Brain microvascular endothelial cell (primary cell): ENCODE data around the gene SLC44A5.
"Not testable (repeated sequence)": the region's sequence is repeated elsewhere in the genome, so short reads cannot be mapped to it uniquely, and the experiment has no call there.

Experiments
- DNase-seq: peaks from one replicate; pipeline ENCODE4 v3.0.0-alpha.2; 2020
- H3K27ac ChIP-seq: fragments of 250-450 bp; sonication (Bioruptor Pico); 2 replicates; pipeline ENCODE4 v1.5.1; 2020; ENCODE audit warnings: mild to moderate bottlenecking, moderate library complexity
- H3K27me3 ChIP-seq: fragments of 250-450 bp; sonication (Bioruptor Pico); replicated peaks from 2 replicates; pipeline ENCODE4 v1.5.1; 2020; ENCODE audit warnings: mild to moderate bottlenecking
- H3K36me3 ChIP-seq: fragments of 250-450 bp; sonication (Bioruptor Pico); replicated peaks from 2 replicates; pipeline ENCODE4 v1.5.1; 2020; ENCODE audit warnings: mild to moderate bottlenecking
- H3K4me3 ChIP-seq: 2 replicates; pipeline ENCODE4 v1.5.1; 2011; ENCODE audit warnings: low read depth, mild to moderate bottlenecking, control low read depth, low read length, moderate library complexity
- in situ Hi-C: cut with HindIII; loops from 2 replicates; pipeline ENCODE4 v1.10.0; 2017; ENCODE audit warnings: low sequenced_read_pairs, low pct_ligation_motif_present
- TF ChIP-seq, protein P1 (sequence below): IDR thresholded peaks from 2 replicates; pipeline ENCODE4 v1.5.1; 2011; ENCODE audit warnings: low read depth, mild to moderate bottlenecking, moderate library complexity, low read length, control low read depth, inconsistent platforms; ENCODE audit errors: missing control alignments

Gene SLC44A5

GRCh38 chr1:75396745-75397144, 214.2 kb downstream of the SLC44A5 start:
- in situ Hi-C loops: no loop called here
- H3K27ac ChIP-seq: no peak overlapping the region
- no peak overlapping the region for H3K4me3 ChIP-seq
- TF ChIP-seq, protein P1, sequence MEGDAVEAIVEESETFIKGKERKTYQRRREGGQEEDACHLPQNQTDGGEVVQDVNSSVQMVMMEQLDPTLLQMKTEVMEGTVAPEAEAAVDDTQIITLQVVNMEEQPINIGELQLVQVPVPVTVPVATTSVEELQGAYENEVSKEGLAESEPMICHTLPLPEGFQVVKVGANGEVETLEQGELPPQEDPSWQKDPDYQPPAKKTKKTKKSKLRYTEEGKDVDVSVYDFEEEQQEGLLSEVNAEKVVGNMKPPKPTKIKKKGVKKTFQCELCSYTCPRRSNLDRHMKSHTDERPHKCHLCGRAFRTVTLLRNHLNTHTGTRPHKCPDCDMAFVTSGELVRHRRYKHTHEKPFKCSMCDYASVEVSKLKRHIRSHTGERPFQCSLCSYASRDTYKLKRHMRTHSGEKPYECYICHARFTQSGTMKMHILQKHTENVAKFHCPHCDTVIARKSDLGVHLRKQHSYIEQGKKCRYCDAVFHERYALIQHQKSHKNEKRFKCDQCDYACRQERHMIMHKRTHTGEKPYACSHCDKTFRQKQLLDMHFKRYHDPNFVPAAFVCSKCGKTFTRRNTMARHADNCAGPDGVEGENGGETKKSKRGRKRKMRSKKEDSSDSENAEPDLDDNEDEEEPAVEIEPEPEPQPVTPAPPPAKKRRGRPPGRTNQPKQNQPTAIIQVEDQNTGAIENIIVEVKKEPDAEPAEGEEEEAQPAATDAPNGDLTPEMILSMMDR: no peak
- no peaks in the 10 kb centered on the region for H3K36me3 ChIP-seq
- no peaks in the 10 kb centered on the region for H3K27me3 ChIP-seq
- DNase-seq: no peak

DNA sequence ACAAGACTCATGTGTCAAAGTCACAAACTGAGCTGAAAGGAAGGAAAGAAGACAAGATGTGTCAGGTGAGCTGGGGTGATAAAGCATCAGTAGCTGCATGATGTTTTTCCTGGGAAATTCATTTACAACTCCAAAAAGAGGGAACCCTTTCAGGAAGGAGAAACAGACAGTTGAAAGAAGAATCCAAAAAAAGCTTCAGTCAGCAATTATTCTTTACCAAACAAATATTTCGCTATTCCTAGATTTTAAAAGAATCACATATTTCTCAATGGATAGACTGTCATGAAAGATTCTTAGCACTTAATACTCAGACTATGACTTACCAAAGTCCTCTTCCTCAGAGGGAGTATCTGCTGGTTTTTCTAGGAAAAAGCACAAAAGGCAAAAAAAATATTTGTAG, 214.7 kb downstream of the SLC44A5 start:
- no peak for DNase-seq
- Histone ChIP-seq H3K27ac (no peak overlapping the region), H3K4me3 (no peak overlapping the region), H3K36me3 (no peaks in the 10 kb centered on the region), H3K27me3 (no peaks in the 10 kb centered on the region)
- TF ChIP-seq, protein P1: no peak
- in situ Hi-C loops: no loop called here

DNA sequence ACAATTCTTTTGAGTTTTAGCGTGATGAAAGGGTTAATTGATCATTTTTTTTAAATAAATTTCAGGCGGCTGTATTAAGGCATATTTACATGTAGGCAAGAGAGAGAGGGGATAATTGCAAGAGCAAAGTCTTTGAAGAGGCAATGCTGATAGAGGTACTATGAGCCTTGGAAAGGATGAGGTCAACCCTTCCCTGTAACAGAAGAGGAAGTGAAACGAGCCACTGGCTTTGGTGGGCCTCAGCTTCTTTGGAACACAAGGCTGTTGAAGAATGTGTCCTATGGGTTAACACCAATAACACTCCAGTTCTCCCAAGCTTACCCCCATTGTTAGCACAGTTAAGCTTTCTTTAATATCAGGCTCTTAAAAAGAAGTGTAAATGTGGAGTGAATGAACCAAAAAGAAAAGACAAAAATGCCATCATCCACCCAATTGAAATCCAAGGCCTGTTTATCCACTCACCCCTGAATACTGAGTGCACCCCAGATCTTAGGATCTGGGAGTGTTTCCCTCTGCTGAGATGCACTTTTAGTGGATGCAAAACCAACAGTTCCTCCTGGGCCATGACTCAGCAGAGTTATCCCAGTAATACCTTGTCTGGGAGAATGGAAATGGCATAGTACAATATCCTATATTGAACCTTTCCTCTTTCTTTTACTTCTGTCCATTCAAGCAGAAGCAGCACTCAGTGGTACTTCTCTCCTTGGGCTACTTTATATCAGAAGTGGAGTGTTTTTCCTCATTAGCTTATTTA, 216.4 kb downstream of the SLC44A5 start:
- Histone ChIP-seq H3K27me3 (no peaks in the 10 kb centered on the region), H3K4me3 (no peak overlapping the region), H3K36me3 (no peaks in the 10 kb centered on the region), H3K27ac (no peak overlapping the region)
- in situ Hi-C loops: no loop called here
- no peak for DNase-seq
- TF ChIP-seq, protein P1: no peak

- Histone ChIP-seq H3K4me3 (no peak overlapping the region), H3K36me3 (no peaks in the 10 kb centered on the region), H3K27me3 (no peaks in the 10 kb centered on the region), H3K27ac (no peak overlapping the region)
- in situ Hi-C loops: no loop called here
- no peak for DNase-seq
- TF ChIP-seq, protein P1: no peak
Measured at GRCh38 chr1:75392278-75392677, 218.6 kb downstream of the SLC44A5 start.

GRCh38 chr1:75375476-75376447, 235.2 kb downstream of the SLC44A5 start:
- H3K4me3 ChIP-seq, H3K36me3 ChIP-seq, in situ Hi-C loops, H3K27me3 ChIP-seq, DNase-seq, H3K27ac ChIP-seq: not testable (repeated sequence)

GRCh38 chr1:75373542-75374159, 237.3 kb downstream of the SLC44A5 start:
- Histone ChIP-seq H3K36me3 (no peaks in the 10 kb centered on the region), H3K27me3 (no peaks in the 10 kb centered on the region), H3K4me3 (no peak overlapping the region), H3K27ac (no peak overlapping the region)
- in situ Hi-C loops: no loop called here
- TF ChIP-seq, protein P1: no peak
- DNase-seq: no peak
